Thyroid gland (tissue), 4 donors: ENCODE data around the gene FGF2. TPM values are rescaled to one million over a fixed set of nuclear protein-coding genes. Genes with fewer than 3 reads are reported as not detected.
"Not testable (repeated sequence)": the region's sequence is repeated elsewhere in the genome, so short reads cannot be mapped to it uniquely, and the experiment has no call there.

Source experiments
- DNase-seq, 2 donors: peaks; one replicate each; pipeline ENCODE4 v3.0.0-alpha.2; 2019
- H3K27ac ChIP-seq, 3 donors: fragments of 200-600 bp; sonication (generic); 1 replicate in 2 of 3; 2 replicates in 1 of 3; pipeline ENCODE4 v1.5.1; 2016 to 2019; ENCODE audit warnings: mild to moderate bottlenecking in 1 of 3, moderate library complexity in 1 of 3
- H3K27me3 ChIP-seq: fragments of 200-600 bp; sonication (generic); one replicate; pipeline ENCODE4 v1.5.1; 2019
- H3K36me3 ChIP-seq, 2 donors: fragments of 200-600 bp; sonication (generic); one replicate each; pipeline ENCODE4 v1.5.1; 2016 to 2019
- H3K4me1 ChIP-seq, 2 donors: fragments of 200-600 bp; sonication (generic); one replicate each; pipeline ENCODE4 v1.5.1; 2017 to 2019
- H3K4me3 ChIP-seq, 3 donors: fragments of 200-600 bp; sonication (generic); replicated peaks in 1 of 3; 1 replicate in 2 of 3; 2 replicates in 1 of 3; pipeline ENCODE4 v1.5.1; 2016; ENCODE audit warnings: mild to moderate bottlenecking in 1 of 3
- H3K9me3 ChIP-seq: fragments of 200-600 bp; sonication (generic); one replicate; pipeline ENCODE4 v1.5.1; 2017
- POLR2A ChIP-seq, 2 donors: fragments of 450-650 bp; IDR thresholded peaks; one replicate each; pipeline ENCODE4 v1.6.1; 2017; ENCODE audit warnings: antibody characterized with exemption in 2 of 2, mild to moderate bottlenecking in 2 of 2, moderate library complexity in 1 of 2
- WGBS, 2 donors: methylation state at CpG; one replicate each; pipeline ENCODE4 v1.1.5; 2017; 5-methylcytosine and 5-hydroxymethylcytosine counted together
- intact Hi-C: fragments of 100-400 bp; cut with DNase I; formaldehyde crosslinking; loops from one replicate; pipeline ENCODE4 v1.15.1; 2023
- total RNA-seq, 4 donors: library from RNA; depleted of rRNA; stranded (reverse); fragments of >200 nt; gene quantifications; one replicate each; pipeline ENCODE4 v1.2.3, GENCODE V29; 2016
- TF ChIP-seq, protein P1 (sequence below), 6 experiments: fragments of 200-600 bp in 3 of 6; fragments of 450-650 bp in 3 of 6; sonication (generic) in 3 of 6; IDR thresholded peaks; one replicate each; pipeline ENCODE4 v1.5.1; 2016 to 2019; ENCODE audit warnings: antibody characterized with exemption in 6 of 6, mild to moderate bottlenecking in 2 of 6, inconsistent platforms in 1 of 6, moderate library complexity in 1 of 6

The FGF2 gene
- total RNA-seq, 4 donors from 2014 or later: 3.0 to 8.9 (median 3.5) TPM

DNA sequence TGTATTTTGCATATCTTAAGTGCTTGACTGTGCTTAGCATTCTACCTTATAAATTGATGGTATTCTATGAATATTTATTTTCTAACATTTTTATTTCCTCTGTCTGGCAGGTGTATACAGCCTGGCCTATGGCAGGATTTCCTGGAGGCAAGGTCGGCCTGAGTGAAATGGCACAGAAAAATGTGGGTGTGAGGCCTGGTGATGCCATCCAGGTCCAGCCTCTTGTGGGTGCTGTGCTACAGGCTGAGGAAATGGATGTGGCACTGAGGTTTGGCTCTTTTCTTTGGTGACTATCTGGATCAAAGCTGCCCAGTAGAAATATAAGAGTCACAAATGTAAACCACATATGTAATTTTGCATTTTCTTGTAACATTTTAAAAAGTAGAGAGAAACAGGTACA, 102.3 kb downstream of the FGF2 start:
- Histone ChIP-seq H3K27ac (no peak overlapping the region), H3K4me3 (no peak overlapping the region), H3K9me3 (no peaks in the 10 kb centered on the region), H3K27me3 (no peaks in the 10 kb centered on the region), H3K36me3 (peaks cover 3 to 8% of the 10 kb centered on the region in 2 donors), H3K4me1 (no peaks in the 10 kb centered on the region)
- TF ChIP-seq, protein P1, sequence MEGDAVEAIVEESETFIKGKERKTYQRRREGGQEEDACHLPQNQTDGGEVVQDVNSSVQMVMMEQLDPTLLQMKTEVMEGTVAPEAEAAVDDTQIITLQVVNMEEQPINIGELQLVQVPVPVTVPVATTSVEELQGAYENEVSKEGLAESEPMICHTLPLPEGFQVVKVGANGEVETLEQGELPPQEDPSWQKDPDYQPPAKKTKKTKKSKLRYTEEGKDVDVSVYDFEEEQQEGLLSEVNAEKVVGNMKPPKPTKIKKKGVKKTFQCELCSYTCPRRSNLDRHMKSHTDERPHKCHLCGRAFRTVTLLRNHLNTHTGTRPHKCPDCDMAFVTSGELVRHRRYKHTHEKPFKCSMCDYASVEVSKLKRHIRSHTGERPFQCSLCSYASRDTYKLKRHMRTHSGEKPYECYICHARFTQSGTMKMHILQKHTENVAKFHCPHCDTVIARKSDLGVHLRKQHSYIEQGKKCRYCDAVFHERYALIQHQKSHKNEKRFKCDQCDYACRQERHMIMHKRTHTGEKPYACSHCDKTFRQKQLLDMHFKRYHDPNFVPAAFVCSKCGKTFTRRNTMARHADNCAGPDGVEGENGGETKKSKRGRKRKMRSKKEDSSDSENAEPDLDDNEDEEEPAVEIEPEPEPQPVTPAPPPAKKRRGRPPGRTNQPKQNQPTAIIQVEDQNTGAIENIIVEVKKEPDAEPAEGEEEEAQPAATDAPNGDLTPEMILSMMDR (IDR thresholded peaks at IDR 0.05): no peak
- no peak for TF ChIP-seq POLR2A (IDR thresholded peaks at IDR 0.05)
- 82 to 94% methylated on average over 1 of the region's 1 CpG for WGBS, 2 donors
- intact Hi-C loops: no loop called here
- DNase-seq: no peak

DNA sequence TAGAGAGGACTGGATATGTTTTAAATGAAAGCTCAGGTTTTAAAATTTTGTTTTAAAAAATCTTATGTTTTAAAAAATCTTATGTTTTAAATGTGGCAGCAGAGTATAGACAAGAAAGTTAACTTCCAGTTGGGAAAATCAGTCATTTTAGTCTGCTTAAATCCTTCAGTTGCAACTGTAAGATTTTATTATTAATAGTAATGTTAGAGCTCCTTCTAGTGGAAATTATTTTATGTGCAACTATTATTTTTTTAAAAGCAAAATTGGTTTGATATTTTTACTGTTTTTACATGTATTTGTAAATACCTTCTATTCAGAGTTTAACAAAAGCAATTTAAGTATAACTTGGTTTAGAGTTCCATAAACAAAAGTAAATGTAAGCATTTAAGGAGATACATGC, 104.2 kb downstream of the FGF2 start:
- Histone ChIP-seq H3K4me1 (no peaks in the 10 kb centered on the region), H3K9me3 (no peaks in the 10 kb centered on the region), H3K27ac (no peak overlapping the region), H3K4me3 (no peak overlapping the region), H3K27me3 (no peaks in the 10 kb centered on the region), H3K36me3 (peaks cover 9 to 13% of the 10 kb centered on the region in 2 donors)
- TF ChIP-seq, protein P1 (IDR thresholded peaks at IDR 0.05): peak in 5 of 6 experiments; percentile 46 to 67 (median 59)
- TF ChIP-seq POLR2A (IDR thresholded peaks at IDR 0.05): no peak
- DNase-seq: no peak
- intact Hi-C loops: loop anchor here (5.0 kb wide), 1 partner anchor 174 kb away; no protein-coding TSS in a partner anchor

DNA sequence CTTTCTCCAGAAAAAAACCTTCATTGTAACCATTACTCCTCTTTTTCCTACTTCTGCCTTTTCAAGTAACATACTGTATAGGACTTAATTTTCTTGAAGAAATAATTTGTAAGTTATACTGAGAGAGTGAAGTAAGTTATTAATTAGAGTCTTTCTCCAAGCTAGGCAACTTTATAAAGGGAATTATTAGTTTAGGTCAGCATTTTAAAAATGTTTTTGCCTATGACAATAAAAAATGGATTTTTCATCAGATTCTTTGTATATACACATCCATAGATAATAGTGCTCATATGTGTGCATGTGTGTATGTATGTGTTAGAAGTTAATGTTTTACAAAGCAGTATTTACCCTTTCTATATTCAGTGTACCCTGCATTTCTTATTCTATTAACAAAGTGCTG, 106.1 kb downstream of the FGF2 start:
- Histone ChIP-seq H3K4me1 (no peaks in the 10 kb centered on the region), H3K4me3 (no peak overlapping the region), H3K36me3 (peaks cover 9 to 13% of the 10 kb centered on the region in 2 donors), H3K27me3 (no peaks in the 10 kb centered on the region), H3K9me3 (no peaks in the 10 kb centered on the region), H3K27ac (no peak overlapping the region)
- DNase-seq: no peak
- TF ChIP-seq POLR2A (IDR thresholded peaks at IDR 0.05): no peak
- TF ChIP-seq, protein P1 (IDR thresholded peaks at IDR 0.05): no peak
- intact Hi-C loops: loop anchor here (5.0 kb wide), 1 partner anchor 175 kb away; no protein-coding TSS in a partner anchor

DNA sequence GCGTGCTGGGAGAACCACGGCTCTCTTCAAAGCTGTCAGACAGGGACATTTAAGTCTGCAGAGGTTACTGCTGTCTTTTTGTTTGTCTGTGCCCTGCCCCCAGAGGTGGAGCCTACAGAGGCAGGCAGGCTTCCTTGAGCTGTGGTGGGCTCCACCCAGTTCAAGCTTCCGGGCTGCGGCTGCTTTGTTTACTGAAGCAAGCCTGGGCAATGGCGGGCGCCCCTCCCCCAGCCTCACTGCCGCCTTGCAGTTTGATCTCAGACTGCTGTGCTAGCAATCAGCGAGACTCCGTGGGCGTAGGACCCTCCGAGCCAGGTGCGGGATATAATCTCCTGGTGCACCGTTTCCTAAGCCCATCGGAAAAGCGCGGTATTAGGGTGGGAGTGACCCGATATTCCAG, 118.5 kb downstream of the FGF2 start:
- DNase-seq, H3K9me3 ChIP-seq, H3K27me3 ChIP-seq, H3K4me1 ChIP-seq, H3K27ac ChIP-seq, intact Hi-C loops, H3K4me3 ChIP-seq: not testable (repeated sequence)
- H3K36me3 ChIP-seq: peaks cover 8 to 11% of the 10 kb centered on the region in 2 donors
- 97 to 99% methylated on average over 11 to 12 of the region's 17 CpGs for WGBS, 2 donors

DNA sequence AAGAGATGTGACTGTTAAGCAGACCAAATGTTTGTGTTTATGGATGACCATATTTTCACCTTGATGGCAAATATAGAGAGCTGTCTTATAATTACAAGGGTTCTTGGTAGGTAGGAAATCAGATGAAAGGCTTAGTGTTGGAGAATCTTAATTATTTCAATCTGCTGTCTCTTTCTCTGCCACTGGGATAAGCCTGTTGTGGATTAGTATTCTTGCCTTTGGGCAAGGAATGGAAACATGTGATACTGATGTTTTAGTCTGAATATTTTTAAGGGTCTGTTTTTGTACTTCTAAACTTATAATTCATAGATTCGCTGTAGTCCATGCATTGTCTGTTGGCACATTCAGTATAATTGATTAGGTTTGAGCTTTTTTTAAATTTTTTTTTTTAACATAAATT, 119.5 kb downstream of the FGF2 start:
- H3K4me1 ChIP-seq: no peaks in the 10 kb centered on the region
- WGBS, 2 donors: 94 to 97% methylated on average over 1 of the region's 1 CpG
- intact Hi-C loops: no loop called here
- TF ChIP-seq POLR2A (IDR thresholded peaks at IDR 0.05): no peak
- TF ChIP-seq, protein P1 (IDR thresholded peaks at IDR 0.05): no peak
- no peak for DNase-seq
- peaks cover 9 to 14% of the 10 kb centered on the region in 2 donors for H3K36me3 ChIP-seq
- H3K27ac ChIP-seq: no peak overlapping the region
- H3K4me3 ChIP-seq: no peak overlapping the region
- no peaks in the 10 kb centered on the region for H3K27me3 ChIP-seq
- no peaks in the 10 kb centered on the region for H3K9me3 ChIP-seq

Other genes starting within 250 kb of the FGF2 start
- not detected for gene IL21, start 205.8 kb upstream of the FGF2 start, total RNA-seq
- 10 to 100 TPM; 10.3 to 15.2 (median 12.3) TPM for gene BBS12, start 94.1 kb upstream of the FGF2 start, total RNA-seq
- gene NUDT6, start 95.8 kb downstream of the FGF2 start, total RNA-seq: 10 to 100 TPM in 3 of 4 donors, 1 to 10 TPM in 1; 6.3 to 24.8 (median 13.9) TPM